ENCODE results near the gene FARP2.
"Not testable (repeated sequence)": the region's sequence is repeated elsewhere in the genome, so short reads cannot be mapped to it uniquely, and the experiment has no call there.

FARP2 gene

DNA sequence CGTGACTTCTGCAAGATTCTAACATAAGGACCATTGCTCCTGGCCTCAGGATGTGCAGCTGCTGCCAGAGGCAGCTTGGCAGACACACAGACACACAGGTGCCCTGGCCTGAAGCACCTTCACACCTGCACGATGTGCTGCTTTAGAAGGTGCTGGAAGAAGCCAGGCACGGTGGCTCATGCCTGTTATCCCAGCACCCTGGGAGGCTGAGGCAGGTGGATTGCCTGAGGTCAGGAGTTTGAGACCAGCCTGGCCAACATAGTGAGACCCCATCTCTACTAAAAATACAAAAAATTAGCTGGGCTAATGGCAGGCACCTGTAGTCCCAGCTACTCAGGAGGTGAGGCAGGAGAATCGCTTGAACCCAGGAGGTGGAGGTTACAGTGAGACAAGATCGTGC, 57.4 kb downstream of the FARP2 start:
- not testable (repeated sequence) for DNase-seq

DNA sequence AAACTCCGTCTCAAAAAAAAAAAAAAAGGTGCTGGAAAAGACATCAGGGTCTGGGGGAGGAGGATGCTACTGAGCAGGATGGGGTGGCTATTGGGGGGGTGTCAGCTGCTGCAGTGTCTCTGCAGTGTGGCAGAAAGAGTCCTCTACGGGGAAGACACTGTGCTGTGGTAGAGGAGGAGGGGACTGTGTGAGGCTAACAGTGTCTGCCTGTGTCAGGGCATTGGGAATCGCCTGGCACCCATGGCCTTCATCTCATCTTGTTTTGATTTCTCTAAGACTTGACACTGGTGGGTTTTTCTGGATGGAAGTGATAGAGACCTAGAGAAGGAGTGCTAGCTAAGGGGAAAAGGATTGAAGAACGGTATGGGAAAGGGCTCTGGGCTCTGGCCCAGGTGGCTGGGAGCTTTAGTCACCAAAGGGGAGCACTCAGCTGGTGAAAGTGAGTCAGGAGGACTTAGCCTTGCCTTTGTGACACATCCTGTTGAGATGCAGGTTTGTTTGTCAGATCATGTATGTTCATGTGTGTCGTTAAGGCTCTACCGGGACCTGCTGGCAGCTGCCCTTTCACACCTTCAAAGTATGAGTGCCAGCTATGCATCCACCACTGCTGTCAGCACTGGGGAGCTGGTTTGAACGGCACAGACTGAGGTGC, 58.0 kb downstream of the FARP2 start:
- no peak for DNase-seq

DNA sequence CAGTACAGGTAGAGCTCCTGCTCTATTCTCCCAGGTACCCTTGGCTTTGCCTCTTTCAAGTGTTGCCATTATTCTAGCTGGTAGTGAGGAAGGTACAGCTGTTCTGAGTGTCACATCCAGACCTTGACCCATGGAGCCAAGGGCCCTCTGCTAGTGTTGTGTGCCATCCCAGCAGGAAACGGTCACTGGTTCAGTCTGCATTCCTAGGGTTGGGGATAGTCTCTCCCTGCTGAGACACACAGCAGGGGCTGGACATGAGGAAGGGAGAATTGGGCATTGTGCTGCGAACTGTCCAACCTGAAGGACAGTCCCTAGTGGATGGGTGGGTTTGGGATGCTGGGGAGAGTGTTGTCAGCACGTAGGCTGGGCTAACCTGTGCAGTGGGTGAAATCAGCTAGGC, 59.1 kb downstream of the FARP2 start:
- no peak for DNase-seq

DNA sequence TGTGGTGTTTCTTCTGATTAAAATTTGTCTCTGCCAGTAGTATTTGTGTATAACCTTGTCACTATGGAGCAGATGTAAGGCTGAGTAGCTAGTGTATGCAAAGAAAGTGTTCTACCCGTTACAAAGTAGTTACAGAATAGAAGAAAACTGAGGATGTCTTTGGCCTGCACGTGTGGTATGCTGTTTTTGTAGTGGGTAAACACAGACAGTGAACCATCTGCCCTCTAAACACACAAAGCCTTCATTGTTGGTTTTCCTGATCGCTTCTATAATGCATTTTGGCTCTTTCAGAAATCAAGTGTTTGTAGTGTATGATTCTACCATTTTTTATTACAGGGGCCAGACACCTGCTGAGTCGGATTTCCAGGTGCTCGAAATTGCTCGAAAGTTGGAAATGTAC, 61.5 kb downstream of the FARP2 start:
- peak in 1 of 2 experiments; percentile 39 for DNase-seq

DNA sequence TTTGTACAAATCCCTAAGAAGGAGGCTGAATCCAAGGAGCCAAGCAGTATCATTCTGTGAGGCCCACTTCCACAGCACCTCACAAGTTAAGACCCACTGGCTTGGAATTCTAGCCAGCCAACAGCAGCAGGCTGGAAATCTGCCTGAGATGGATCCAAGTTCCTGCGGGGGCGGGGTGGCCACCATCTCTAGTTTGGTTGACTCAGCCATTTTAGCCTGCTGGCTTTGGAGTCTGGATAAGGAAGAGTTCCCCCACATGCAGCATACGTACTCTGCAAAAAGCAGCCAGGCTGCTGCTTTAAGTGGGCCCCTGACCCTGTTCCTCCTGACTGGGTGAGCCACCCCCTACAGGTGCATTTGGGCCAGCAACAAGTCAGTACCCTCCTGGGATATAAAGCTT, 65.2 kb downstream of the FARP2 start:
- DNase-seq, result no peak

DNA sequence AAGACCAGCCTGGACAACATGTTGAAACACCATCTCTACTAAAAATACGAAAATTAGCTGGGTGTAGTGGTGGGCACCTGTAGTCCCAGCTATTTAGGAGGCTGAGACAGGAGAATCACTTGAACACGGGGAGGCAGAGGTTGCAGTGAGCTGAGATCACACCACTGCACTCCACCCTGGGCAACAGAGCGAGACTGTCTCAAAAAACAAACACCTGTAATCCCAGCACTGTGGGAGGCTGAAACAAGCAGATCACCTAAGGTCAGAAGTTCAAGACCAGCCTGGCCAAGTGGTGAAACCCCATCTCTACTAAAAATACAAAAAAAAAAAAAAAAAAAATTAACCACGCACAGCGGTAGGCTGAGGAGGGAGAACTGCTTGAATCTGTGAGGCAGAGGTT, 65.9 kb downstream of the FARP2 start:
- DNase-seq, result not testable (repeated sequence)

DNA sequence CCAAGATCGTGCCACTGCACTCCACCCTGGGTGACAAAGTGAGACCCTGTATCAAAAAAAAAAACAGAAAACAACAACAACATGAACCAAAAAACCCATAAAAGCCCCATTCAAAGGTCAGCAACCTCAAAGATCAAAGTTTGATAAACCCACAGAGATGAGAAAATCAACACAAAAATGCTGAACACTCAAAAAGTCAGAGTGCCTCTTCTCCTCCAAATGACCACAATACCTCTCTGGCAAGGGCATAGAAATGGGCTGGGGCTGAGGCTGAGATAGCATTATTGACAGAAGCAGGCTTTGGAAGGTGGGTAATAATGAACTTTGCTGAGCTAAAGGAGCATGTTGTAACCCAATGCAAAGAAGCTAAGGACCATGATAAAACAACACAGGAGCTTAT, 66.3 kb downstream of the FARP2 start:
- no peak for DNase-seq

DNA sequence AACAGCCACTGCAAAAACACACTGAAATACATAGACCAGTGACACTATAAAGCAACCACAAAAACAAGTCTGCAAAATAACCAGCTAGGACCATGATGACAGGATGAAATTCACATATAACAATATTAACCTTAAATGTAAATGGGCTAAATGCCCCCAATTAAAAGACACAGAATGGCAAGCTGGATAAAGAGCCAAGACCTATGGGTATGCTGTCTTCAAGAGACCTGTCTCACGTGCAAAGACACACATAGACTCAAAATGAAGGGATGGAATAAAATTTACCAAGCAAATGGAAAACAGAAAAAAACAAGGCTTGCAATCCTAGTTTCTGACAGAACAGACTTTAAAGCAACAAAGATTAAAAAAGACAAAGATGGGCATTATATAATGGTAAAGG, 67.4 kb downstream of the FARP2 start:
- DNase-seq, result not testable (repeated sequence)

DNA sequence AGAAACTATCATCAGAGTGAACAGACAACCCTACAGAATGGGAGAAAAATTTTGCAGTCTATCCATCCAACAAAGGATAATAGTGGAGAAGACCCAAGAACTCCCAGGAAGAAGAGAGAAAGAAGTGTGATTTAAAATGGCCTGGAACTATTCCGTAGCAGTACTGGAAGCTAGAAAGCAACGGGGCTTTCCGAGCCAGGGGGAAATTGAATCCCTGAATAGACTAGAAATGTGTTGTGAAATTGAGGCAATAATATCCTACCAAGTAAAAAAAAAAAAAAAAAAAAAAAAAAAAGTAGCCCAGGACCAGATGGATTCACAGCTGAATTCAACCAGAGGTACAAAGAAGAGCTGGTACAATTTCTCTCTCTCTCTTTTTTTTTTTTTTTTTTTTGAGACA, 69.3 kb downstream of the FARP2 start:
- DNase-seq, result no peak

DNA sequence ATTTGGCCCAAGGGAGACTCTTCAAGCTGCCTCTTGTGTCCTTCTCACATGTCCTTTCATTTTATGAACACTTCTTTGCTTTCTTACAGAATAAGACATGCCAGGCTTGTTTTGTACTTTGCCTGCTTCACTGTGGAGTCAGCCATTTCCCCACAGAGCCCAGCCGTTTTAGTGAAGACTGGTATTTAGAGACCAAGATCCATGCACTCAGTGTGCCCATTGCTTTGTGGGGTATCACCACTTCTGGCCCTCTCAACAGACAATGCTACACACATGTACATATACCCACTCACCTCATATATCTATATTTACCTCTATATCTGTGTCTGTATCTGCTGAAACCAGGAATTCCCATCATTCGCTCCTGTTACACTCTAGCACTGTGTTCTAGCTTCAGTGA, 74.1 kb downstream of the FARP2 start:
- DNase-seq, result no peak

DNA sequence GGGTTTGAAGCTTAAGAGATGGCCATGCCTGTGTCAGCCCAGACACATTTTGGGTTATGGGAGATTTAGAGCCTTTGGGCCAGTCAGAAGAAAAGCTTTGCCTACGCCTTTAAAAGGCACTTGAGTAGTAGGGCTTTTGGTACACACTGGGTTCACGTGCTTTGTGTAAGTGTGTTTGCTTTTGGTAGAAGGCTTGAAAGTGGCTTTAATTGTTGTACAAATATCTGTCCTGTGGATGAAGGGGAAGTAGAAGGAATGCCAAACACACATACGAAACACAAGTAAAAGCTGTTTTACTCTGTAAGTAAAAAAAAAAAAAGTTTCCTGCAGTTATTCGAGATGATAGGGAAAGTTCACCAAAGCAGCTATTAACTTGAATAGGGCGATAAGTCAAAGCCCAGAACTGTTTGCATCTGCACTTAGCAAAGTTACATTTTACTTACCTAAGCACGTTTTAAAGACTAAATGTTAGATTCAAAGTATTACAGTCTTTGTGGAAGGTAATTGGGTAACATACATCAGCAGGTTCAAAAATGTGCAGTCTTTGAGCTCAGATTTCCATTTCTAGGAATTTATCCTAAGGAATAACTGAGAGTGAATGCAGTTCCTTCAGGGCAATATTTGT, 76.9 kb downstream of the FARP2 start:
- no peak for DNase-seq

DNA sequence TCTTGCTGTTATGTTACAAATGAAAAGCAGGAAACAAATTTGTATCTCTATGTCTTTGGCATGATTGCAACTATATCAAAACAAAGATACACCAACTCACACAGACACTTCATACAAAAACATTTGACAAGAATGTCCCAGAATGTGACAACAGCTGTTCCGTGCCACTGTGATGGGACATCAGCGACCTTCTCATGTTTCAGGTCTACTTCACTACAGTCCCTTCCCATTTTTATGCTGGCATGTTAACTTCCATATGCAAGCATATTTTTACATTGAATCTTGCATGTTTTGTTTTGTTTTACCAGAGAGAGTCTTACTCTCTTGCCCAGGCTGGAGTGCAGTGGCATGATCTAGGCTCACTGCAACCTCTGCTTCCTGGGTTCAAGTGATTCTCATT, 81.1 kb downstream of the FARP2 start:
- DNase-seq, result no peak

DNA sequence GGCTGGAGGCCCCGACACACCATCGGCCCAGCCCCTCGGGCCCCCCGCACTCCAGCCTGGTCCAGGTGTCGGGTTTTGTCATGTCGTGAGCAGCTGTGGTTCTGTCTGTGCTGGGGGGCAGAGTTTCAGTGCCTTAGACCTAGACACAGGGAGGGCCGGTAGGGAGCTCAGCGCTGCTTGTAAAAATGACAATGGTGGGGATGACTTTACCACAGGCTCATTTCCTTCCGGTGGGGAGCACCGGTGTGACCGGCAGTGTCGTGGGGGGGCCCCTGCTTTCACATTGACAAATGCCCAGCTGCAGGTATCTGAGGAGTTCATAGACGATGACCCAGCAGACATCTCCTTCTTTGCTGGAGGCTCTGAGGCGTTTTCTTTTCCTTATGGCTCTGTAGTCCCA, 85.4 kb downstream of the FARP2 start:
- DNase-seq, result no peak

DNA sequence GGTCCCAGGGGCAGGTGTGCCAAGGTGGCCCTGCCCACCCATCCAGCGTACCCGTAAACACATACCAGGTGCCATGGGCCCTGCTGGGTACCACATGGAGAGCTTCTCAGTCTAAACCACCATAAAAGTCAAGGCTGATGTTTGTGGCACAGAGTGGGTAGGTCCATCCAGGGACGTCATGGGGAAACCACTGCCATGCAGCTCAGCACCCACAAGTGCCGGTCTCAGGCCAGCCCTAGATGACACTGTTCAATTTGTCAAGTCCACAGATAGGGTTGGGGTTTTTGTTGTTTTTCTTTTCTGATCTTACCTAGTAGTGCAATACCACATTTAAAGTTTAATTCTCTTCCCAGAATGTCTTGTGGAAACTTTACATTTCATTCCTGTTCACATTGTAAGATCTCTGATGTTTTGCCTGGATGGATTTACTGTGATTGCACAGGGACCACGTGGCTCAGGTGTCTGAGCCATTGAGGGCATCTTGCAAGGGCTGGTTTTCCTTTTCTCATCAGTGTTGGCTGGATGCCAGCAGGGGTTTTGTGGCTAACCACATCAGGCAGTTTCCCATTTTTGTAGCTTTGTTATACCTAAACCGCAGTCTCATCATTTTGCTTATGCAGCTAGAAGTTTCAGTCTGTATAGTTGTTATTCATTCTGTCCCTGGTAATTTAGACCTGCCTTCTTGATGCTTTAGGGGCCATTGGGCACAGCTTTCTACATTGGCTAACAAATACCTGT, 87.6 kb downstream of the FARP2 start:
- peak; percentile 59 to 78 for DNase-seq

DNA sequence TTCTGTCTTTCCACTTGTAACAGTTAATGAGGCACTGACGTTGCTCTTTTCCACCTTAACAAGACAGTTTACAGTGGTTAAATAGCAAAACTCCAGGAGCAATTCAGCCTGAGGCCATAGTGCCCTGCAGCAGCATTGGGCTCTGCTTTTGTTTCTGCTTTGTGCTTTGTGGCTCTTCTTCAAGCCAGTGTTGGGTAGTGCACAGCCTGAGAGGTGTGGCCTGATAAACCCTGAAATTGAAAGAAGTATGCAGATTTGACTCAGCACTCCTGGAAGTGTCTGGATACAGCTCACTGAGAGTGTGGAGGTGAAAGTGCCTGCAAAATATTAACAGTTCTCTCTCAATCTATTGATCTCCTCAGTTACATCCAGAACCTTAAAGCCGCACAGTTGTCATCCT, 89.3 kb downstream of the FARP2 start:
- no peak for DNase-seq

DNA sequence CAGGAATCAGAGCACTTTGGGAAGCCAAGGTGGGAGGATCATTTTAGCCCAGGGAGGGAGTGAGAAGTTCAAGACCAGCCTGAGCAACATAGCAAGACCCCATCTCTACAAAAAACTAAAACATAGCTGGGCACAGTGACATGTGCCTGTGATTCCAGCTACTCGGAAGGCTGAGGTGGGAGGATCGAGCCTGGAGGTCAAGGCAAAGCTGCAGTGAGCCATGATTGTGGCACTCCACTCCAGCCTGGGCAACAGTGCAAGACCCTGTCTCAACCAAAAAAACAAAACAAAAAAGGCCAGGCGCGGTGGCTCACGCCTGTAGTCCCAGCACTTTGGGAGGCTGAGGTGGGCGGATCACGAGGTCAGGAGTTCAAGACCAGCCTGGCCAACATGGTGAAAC, 94.0 kb downstream of the FARP2 start:
- not testable (repeated sequence) for DNase-seq

DNA sequence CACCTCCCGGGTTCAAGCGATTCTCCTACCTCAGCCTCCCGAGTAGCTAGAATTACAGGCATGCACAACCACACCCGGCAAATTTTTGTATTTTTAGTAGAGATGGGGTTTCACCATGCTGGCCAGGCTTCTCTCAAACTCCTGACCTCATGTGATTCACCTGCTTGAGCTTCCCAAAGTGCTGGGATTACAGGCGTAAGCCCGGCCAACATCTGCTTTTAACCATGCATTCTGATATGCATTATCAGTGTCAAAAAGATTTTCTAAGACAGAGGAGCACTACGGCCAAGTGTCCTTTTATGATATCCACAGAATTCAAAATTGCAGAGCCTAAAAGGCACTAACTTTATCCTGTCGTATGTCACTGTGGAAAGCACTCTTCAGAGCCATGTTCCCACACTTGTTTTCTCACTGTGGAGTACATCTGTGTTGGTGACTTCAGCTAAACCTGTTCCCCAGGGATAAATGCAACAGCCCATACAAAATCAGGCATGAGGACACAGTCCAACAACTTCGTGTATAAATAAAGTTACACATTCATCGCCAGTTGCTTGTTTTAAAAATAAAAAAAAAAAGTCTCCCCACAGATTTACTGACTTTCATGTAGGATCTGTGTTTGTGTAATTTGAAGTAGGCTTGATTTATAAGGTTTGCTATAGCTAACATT, 95.9 kb downstream of the FARP2 start:
- no peak for DNase-seq

DNA sequence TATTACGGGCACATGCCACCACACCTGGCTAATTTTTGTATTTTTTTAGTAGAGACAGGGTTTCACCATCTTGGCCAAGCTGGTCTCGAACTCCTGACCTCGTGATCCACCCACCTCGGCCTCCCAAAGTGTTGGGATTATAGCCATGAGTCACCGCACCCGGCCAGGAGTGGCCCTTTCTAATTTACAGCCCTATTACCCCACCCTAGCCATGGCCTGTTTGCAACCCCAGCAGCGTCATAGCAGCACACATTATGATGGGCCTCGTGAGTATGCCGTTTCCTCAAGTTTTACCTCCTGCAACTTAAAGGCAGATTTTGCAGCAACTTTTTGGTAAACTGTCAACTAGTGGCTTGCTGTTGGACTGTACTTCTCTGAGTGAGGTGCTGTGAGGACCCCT, 97.8 kb downstream of the FARP2 start:
- DNase-seq, result not testable (repeated sequence)

DNA sequence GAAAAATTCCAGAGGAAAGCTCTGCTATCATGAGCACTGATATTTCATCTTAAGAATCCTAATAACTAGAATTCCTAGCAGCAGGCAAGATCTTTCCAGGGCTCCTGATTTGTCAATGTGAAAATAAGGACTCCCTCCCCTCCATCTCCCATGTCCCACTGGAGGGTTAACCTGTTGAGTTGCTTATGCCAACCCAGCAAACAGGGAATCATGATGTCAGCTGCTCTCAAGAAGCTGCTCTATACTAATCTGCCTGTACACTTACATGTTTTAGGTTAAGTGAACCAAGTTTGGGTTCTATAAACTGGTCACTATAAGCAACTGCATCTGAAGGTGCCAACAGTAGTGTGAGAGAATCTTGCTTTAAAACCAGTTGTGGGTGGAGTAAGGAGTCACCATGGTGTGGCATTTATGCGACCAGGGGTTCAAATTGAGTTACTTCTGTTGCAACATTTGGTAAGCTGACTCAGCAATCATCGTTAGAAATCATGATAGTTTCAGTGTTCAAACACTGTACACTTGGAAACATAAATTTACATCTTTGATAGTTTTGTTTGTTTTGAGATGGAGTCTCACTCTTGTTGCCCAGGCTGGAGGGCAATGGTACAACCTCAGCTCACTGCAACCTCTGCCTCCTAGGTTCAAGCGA, 98.9 kb downstream of the FARP2 start:
- DNase-seq, result no peak

DNA sequence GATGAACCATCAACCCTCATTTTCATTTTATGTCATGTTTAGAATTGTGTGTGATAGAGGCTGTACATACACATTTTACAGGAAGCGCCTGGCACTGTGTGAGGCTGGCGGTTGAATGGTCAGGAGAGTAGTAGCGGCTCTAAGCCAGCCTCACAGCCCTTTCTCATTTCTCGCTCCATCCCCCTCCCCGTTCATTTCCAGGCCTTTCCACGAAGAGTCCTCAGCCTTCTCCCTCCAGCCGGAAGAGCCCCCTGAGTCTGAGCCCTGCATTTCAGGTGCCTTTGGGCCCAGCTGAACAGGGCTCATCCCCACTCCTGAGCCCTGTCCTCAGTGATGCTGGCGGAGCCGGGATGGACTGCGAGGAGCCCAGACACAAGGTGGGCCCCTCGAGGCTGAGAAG, 100.5 kb downstream of the FARP2 start:
- no peak for DNase-seq

DNA sequence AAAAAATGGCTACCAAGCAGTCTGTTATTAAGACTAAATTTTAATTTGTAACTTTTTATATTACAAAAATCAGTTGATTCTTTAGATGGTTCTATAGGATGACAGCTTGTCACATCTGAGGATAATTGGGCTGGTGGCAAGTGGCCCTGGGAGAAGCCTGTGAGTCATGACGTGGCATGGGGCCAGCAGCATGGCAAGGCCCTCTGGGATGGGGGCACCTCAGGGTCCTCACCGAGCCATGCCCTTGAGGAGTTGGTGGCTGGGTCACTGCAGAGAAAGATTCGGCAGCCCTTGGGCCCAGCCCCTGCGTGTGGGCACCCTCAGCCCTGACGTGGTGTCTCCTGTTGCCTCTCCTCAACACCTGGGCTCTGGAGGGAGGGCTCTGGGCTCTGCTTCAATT, 102.6 kb downstream of the FARP2 start:
- no peak for DNase-seq

DNA sequence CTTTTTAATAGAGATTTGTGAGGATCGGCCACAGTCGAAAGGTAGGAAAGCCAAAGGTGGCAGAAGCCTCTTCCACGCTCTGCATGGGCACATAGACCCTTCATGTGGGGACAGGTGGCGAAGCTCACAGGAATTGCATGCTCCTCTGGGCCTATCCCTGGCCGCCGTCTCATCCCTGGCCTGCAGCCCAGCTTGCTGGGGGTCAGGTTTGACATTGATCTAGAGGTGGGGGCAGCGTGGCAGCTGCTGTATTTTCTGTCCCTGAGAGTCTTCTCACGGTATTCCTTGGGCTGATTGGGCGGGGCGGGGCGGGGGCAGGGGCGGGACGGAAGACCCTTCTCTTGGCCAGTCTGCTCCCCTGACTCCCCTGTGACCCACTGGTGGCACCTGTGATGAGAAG, 103.4 kb downstream of the FARP2 start:
- no peak for DNase-seq

DNA sequence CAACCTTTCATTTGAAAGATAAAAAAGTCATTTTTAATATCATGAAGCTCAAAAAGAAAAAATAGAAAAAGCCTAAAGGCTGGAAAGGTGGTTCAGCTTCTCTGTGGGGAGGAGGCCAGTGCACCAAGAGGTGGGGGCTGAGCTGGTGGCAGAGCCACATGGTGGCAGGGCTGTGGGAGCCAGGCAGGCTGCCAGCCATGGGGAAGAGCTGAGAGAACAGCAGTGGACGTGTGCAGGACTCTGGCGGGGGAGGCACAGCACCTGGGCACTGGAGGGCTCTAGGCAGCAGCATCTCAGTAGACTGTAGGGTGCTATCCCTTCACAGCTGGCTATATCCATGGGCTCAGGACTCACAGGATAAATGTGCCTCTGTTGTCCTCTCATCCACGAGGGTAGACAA, 104.5 kb downstream of the FARP2 start:
- no peak for DNase-seq
